ENCODE results near the gene SALL2.

SALL2 gene

DNA sequence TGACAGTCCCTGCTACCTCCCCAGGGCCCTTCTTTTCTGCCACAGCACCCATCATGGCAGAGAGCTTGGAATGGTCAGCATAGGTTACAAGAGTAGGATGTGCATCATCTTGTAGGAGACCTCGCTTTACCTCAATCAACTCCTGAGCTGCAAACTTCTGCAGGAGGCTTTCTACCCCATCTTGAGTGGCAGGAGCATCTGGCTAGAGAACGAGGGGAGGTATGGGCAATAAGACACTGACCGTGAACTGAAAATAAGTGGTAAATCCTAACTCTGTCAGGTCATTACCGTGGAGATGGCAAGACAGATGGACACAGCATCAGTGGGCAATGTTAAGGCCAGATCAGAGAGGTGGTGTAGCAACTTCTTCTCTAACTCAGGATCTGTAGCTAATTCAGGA, 22.8 kb downstream of the SALL2 start:
- Mint-ChIP-seq H3K36me3 (ENCODE audit: low read depth) (peaks cover 72% of the 10 kb centered on the region), H3K4me3 (no peak overlapping the region), H3K4me1 (peaks cover 23% of the 10 kb centered on the region), H3K9me3 (no peaks in the 10 kb centered on the region), H3K27ac (peak overlapping the region; percentile 66), H3K27me3 (ENCODE audit: low read depth, poor library complexity) (no peaks in the 10 kb centered on the region)
- no peak for DNase-seq
- TF ChIP-seq, protein P1, sequence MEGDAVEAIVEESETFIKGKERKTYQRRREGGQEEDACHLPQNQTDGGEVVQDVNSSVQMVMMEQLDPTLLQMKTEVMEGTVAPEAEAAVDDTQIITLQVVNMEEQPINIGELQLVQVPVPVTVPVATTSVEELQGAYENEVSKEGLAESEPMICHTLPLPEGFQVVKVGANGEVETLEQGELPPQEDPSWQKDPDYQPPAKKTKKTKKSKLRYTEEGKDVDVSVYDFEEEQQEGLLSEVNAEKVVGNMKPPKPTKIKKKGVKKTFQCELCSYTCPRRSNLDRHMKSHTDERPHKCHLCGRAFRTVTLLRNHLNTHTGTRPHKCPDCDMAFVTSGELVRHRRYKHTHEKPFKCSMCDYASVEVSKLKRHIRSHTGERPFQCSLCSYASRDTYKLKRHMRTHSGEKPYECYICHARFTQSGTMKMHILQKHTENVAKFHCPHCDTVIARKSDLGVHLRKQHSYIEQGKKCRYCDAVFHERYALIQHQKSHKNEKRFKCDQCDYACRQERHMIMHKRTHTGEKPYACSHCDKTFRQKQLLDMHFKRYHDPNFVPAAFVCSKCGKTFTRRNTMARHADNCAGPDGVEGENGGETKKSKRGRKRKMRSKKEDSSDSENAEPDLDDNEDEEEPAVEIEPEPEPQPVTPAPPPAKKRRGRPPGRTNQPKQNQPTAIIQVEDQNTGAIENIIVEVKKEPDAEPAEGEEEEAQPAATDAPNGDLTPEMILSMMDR (IDR thresholded peaks at IDR 0.05) = no peak

DNA sequence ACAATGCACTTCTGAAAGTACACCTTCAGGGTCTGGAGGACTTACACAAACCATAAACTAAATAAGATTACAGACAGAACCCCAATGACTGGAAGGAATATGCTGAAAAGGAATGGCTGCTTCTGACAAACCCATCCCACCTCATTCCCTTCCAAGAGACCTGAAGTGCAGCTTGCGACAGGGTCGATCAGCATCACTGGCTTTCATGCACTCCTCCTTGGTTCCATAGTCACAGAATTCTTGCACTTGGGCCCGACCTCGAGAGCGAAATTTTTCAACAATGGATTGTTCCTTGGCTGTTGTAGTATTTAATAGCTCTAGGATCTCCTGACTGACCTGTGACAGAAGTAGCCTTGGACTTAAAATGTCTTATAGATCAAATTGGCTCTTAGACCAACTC, 24.6 kb downstream of the SALL2 start:
- H3K4me1 Mint-ChIP-seq = peaks cover 22% of the 10 kb centered on the region
- TF ChIP-seq, protein P1 (IDR thresholded peaks at IDR 0.05) = no peak
- peaks cover 64% of the 10 kb centered on the region for H3K36me3 Mint-ChIP-seq (ENCODE audit: low read depth)
- H3K27ac Mint-ChIP-seq = peak overlapping the region; percentile 69
- H3K9me3 Mint-ChIP-seq = no peaks in the 10 kb centered on the region
- DNase-seq = no peak
- no peaks in the 10 kb centered on the region for H3K27me3 Mint-ChIP-seq (ENCODE audit: low read depth, poor library complexity)
- H3K4me3 Mint-ChIP-seq = no peak overlapping the region

DNA sequence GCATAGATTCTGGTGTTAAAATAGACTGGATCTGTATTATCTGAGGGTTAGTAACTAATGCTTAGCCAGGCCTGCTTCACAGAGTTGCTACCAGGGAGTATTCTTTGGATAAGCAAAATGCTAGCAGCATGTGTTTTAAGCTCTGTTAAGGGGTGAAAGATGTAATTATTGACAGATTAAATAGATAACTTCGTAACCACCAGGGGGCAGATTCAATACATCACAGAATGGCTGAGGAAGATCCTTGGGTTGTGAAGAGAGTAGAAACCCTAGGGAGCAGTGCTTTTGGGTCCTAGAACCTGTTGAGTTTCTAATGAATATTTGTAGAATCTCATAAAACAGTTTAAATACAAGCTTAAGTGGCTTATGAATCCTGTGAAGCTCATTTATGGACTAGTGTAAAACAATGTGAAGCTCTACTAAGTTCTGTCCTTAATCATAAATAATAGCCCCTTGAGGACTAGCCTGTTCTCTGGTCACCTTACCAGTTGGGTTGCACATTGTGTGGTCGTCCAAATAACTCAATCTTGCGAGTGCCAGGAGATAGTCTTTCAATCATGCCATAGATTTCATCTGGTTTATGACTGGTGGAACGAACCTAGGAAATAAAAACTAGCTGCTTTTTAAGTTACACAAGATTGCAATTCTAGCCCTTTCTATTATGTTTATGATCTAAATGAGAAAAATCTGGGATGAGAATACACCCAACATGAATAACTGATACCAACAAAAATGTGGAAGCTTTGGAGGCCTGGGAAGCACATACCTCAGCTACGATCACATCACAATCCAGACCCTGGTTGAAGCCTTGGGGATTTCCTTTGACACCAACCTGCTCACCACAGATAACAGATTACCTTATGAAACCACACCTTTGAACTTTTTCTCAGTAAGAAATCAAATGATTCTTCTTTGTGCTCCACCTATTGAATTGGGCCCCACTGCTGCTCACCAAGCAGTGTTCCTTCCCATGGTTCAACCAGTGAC, 27.3 kb downstream of the SALL2 start:
- Mint-ChIP-seq H3K9me3 (no peaks in the 10 kb centered on the region), H3K4me1 (peaks cover 22% of the 10 kb centered on the region), H3K4me3 (no peak overlapping the region), H3K36me3 (ENCODE audit: low read depth) (peaks cover 74% of the 10 kb centered on the region), H3K27me3 (ENCODE audit: low read depth, poor library complexity) (no peaks in the 10 kb centered on the region), H3K27ac (peak overlapping the region; percentile 83)
- TF ChIP-seq, protein P1 (IDR thresholded peaks at IDR 0.05) = peak; percentile 55
- DNase-seq = peak; percentile 16

DNA sequence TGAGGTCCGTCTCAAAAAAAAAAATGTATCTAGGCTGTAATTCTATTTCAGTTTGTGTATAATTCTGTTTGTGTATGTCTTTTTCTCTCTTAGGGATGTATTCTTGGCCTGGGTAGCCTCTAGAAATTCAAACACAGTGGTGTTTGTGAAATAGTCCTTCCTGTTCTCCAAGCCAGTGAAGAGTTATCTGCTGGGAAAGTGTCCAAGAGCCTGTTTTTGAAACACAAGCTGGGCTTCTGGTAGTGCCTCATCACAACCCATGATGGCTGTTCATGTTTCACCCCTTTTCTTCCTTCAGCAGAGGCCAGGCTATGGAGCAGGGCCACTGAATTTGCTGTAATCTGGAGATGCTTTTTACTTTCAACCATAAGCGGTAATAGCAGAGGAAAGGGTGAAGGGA, 29.7 kb downstream of the SALL2 start:
- TF ChIP-seq, protein P1 (IDR thresholded peaks at IDR 0.05) = no peak
- Mint-ChIP-seq H3K27me3 (ENCODE audit: low read depth, poor library complexity) (no peaks in the 10 kb centered on the region), H3K9me3 (no peaks in the 10 kb centered on the region), H3K4me1 (peaks cover 21% of the 10 kb centered on the region), H3K4me3 (no peak overlapping the region), H3K27ac (peak overlapping the region; percentile 40), H3K36me3 (ENCODE audit: low read depth) (peaks cover 77% of the 10 kb centered on the region)
- no peak for DNase-seq

DNA sequence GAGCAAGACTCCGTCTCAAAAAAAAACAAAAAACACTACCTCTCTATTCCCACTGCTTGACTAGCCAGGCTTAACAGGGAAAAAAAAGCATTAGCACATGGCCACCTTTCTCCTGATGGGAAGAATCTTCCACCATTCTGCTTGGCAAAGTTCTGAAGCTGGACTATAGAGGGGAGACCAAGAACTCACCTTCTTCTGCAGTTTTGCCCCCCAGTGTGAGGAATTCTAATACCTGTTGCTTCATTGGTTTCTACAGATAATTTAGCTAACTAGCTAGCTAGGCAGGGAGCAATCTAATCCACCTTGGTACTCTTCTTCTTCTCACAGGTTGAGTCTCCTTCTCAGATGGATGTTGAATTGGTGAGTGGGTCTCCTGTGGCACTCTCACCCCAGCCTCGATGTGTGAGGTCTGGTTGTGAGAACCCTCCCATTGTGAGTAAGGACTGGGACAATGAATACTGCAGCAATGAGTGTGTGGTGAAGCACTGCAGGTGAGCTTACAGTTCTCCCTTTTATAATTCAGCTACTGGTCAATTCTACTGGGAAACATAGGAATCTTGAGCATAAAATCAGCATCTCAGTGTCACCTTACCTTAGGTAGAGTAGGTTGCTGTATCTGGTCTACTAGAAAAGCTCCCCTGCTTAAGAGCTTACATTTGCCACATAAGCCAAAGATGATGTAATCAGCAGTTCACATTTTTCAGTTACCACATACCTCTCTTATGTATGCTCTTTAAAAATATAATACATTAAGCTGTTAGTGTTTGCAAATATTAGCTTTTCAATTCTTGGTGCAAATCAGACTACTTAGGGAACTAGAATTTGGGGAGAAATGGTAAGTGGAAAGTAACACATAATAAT, 31.0 kb downstream of the SALL2 start:
- Mint-ChIP-seq H3K4me3 (no peak overlapping the region), H3K27me3 (ENCODE audit: low read depth, poor library complexity) (no peaks in the 10 kb centered on the region), H3K27ac (peak overlapping the region; percentile 85), H3K4me1 (peaks cover 21% of the 10 kb centered on the region), H3K9me3 (no peaks in the 10 kb centered on the region), H3K36me3 (ENCODE audit: low read depth) (peaks cover 77% of the 10 kb centered on the region)
- no peak for DNase-seq
- TF ChIP-seq, protein P1 (IDR thresholded peaks at IDR 0.05) = no peak
